RWPE2 (cell line): ENCODE data around the gene NAP1L1.
A peak's percentile ranks its signal among the peaks of the same experiment; 100 is the strongest.

Experiments
- ATAC-seq: fragments of 200-7000 bp; cut with Tn5 transposase; 3 replicates; pipeline ENCODE4 v1.9.1; 2021; ENCODE audit warnings: low read depth
- DNase-seq: peaks from one replicate; pipeline ENCODE4 v3.0.0-alpha.2; 2020; ENCODE audit warnings: low spot score
- H3K27ac ChIP-seq: fragments of 450-650 bp; 2 replicates; pipeline ENCODE4 v1.5.1; 2017; ENCODE audit warnings: mild to moderate bottlenecking; ENCODE audit not compliant: poor library complexity, severe bottlenecking
- H3K27me3 ChIP-seq: fragments of 250-450 bp; sonication (Bioruptor Pico); 2 replicates; pipeline ENCODE4 v1.5.1; 2021; ENCODE audit warnings: mild to moderate bottlenecking, moderate library complexity; ENCODE audit not compliant: insufficient read depth, poor library complexity, severe bottlenecking
- H3K36me3 ChIP-seq: fragments of 250-450 bp; sonication (Bioruptor Pico); 2 replicates; pipeline ENCODE4 v1.5.1; 2020; ENCODE audit warnings: low read depth, mild to moderate bottlenecking, moderate library complexity
- H3K4me1 ChIP-seq: fragments of 250-450 bp; sonication (Bioruptor Pico); 2 replicates; pipeline ENCODE4 v1.5.1; 2021; ENCODE audit warnings: mild to moderate bottlenecking, moderate library complexity; ENCODE audit not compliant: insufficient read depth, poor library complexity, severe bottlenecking
- H3K4me3 ChIP-seq: fragments of 250-450 bp; sonication (Bioruptor Pico); 2 replicates; pipeline ENCODE4 v1.5.1; 2021; ENCODE audit warnings: mild to moderate bottlenecking, moderate library complexity; ENCODE audit not compliant: severe bottlenecking
- H3K9me3 ChIP-seq: fragments of 250-450 bp; sonication (Bioruptor Pico); 2 replicates; pipeline ENCODE4 v1.5.1; 2021; ENCODE audit warnings: mild to moderate bottlenecking, moderate library complexity; ENCODE audit not compliant: severe bottlenecking
- CTCF ChIP-seq: fragments of 450-650 bp; IDR thresholded peaks from one replicate; pipeline ENCODE4 v1.5.1; 2017; ENCODE audit warnings: mild to moderate bottlenecking, moderate library complexity; ENCODE audit not compliant: poor library complexity, severe bottlenecking

The NAP1L1 gene

DNA sequence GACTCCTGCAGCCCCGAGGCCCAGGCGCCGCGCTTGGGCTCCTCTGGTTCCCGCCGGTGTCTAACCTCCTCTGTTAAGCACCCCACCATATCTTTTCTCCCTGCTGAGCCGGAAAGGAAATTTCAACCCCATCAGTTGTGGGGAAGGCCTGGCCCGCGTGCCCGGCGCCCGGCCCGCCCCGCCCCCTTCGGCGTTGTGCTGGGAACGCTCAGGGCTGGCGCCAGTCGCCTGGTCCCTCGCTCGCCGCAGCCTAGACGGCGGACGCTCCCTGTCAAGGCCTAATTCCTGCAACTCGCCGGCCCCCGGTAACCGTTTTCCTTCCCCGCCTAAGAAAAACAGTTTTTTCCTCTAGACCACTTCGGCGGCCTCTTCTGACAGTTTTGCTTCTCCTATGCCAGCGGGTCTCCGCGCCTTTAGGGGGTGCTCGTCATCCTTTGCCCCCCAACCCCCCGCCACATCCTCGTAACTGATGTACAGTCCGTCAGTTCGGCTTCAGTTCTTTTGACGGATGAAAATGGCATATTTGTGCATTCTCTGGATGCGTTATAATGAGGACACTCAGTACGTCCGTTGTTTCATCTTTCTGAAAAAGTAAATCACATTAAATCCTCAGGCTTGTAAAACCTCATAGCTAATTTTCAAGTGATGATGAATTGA, 506 bp upstream of the NAP1L1 start:
- DNase-seq (peak; percentile 64), ATAC-seq (peak; percentile 71)
- H3K9me3 ChIP-seq, result no peaks in the 10 kb centered on the region
- TF ChIP-seq CTCF, result peak; percentile 69
- peak overlapping the region; percentile 89 for H3K27ac ChIP-seq
- H3K36me3 ChIP-seq, result peaks cover 31% of the 10 kb centered on the region
- no peaks in the 10 kb centered on the region for H3K27me3 ChIP-seq
- peaks cover 18% of the 10 kb centered on the region for H3K4me1 ChIP-seq
- H3K4me3 ChIP-seq, result peak overlapping the region; percentile 90

- Histone ChIP-seq H3K27ac (peak overlapping the region; percentile 89), H3K27me3 (no peaks in the 10 kb centered on the region), H3K4me1 (peaks cover 18% of the 10 kb centered on the region), H3K36me3 (peaks cover 47% of the 10 kb centered on the region), H3K4me3 (peak overlapping the region; percentile 90), H3K9me3 (no peaks in the 10 kb centered on the region)
- TF ChIP-seq CTCF, result no peak
- no peak for DNase-seq
- ATAC-seq, result no peak
Observed at GRCh38 chr12:76083246-76083903, 1.1 kb downstream of the NAP1L1 start.

GRCh38 chr12:76081909-76082308, 2.6 kb downstream of the NAP1L1 start:
- Histone ChIP-seq H3K9me3 (no peaks in the 10 kb centered on the region), H3K4me1 (peaks cover 21% of the 10 kb centered on the region), H3K4me3 (no peak overlapping the region), H3K36me3 (peaks cover 55% of the 10 kb centered on the region), H3K27me3 (no peaks in the 10 kb centered on the region), H3K27ac (no peak overlapping the region)
- DNase-seq (no peak), ATAC-seq (no peak)
- no peak for TF ChIP-seq CTCF

- Histone ChIP-seq H3K4me1 (peaks cover 21% of the 10 kb centered on the region), H3K27ac (no peak overlapping the region)
- TF ChIP-seq CTCF, result no peak
Observed at GRCh38 chr12:76080729-76081415, 3.6 kb downstream of the NAP1L1 start.

More at GRCh38 chr12:76080729-76081415, 3.6 kb downstream of the NAP1L1 start:
- H3K27me3 ChIP-seq, result no peaks in the 10 kb centered on the region
- ATAC-seq (no peak), DNase-seq (no peak)
- H3K36me3 ChIP-seq, result peaks cover 59% of the 10 kb centered on the region
- no peaks in the 10 kb centered on the region for H3K9me3 ChIP-seq
- H3K4me3 ChIP-seq, result no peak overlapping the region
